Jurkat, Clone E6-1 (cell line): Measurements from ENCODE around the gene FAM162A.
"Not testable (repeated sequence)": the region's sequence is repeated elsewhere in the genome, so short reads cannot be mapped to it uniquely, and the experiment has no call there.

Experiments
- DNase-seq: peaks from one replicate; pipeline ENCODE4 v3.0.0-alpha.2; 2011; ENCODE audit warnings: low read depth, low spot score
- H3K4me3 ChIP-seq: 2 replicates; pipeline ENCODE4 v1.5.1; 2011; ENCODE audit warnings: mild to moderate bottlenecking, low read length, control low read depth, moderate library complexity

Gene FAM162A

DNA sequence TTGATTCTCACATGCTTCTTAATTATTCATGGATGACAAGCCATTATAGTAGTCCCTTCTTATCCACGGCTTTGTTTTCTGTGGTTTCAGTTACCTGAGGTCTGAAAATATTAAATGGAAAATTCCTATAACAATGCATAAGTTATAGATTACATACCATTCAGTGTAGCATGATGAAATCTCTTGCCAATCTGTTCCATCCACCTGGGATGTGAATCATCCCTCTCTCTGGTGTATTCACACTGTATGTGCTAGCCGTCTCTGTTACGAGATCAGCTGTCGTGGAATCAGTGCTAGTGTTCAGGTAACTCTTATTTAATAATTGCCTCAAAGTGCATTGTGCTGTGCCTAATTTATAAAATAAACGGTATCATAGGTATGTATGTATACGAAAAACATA is 26.7 kb downstream of the FAM162A start:
- no peak overlapping the region for H3K4me3 ChIP-seq

DNA sequence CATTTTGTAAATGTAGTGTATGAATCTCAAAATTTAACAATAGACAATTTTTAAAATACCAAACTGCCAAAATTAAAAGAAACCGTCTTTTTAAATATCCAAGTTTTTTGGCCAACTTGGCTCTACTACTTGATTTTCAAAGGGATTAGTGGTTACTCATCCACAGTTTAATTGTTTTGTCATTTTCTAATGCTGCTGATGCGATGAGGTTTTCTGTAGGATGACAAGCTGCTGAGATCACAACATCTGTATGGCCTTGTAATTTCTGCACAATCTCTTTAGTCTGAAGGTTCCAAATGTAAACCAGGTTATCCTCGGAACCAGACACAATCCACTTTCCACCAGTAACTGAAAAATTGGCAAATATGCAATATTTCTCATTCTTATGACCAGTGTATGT is 30.4 kb downstream of the FAM162A start:
- DNase-seq: no peak
- no peak overlapping the region for H3K4me3 ChIP-seq

More for the DNA sequence above, 26.7 kb downstream of the FAM162A start:
- no peak for DNase-seq

DNA sequence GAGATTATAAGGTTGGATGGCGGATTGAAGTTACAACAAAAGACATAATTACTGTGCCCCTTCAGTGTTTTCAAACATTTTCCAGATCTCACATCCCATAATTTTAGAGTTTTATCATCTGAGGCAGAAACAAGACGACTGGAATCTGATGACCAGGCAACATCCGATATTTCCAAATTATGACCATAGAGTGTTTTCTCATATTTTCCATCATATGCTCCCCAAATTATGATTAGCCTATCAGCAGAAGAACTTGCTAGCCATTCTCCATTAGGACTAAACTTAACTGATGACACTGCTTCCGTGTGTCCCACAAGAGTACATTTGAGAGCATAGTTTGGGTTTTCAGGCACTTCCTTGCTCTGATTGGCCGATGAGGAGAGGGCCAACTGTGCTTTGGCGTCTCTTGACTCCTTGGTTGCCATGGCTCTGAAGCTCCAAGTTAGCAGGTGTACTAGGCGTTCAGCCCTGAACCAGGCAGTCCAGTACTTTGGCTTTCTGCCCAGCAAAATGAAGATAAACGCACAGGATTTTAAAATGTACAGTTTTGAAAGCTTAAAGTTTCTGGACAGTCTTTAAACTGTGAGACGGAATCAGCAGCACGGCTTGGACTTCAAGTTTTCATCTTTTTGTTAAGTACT is 31.2 kb downstream of the FAM162A start:
- peak; percentile 60 for DNase-seq
- peak overlapping the region; percentile 80 for H3K4me3 ChIP-seq

DNA sequence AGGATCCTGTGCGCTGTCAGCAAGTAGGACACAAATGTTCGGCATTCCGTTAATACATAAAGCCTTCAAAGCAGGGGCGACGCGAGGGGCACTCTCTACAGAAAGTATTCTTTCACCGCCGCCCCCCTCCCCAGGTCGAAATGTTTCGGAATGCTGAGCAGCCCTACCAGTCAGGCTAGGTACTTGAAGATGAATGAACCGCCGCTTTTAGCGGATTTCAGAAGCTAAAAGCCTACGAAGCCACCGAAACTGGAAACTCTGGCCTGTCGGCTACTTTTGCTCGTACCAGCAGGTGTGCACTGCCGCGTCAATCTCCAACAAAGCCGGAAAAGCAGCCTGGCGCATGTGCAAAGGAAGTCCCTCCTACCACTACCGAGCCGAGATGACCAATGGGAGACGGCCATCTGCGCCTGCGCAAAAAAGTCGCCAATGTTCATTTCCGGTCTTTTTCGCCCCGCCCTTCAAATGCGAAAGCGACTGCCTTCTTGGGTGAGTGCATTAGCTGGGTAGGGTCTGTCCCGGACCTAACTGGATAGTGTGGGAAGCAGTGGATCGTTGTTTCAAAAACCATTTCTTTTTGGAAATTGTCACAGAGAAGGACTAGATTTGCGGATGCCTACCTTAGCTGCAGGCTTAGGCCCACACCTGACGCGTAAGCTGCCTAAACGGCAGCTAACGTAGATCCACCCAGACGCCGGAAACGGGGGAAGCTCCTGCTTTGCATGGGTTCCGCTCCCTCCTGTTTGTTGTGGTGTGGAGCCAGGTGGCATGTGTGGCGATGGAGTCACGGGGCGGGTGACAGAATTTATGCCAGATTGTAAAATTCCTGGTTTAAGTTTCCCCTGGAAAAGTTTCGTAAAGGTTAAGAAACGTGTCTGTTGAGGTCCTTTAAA is 32.0 kb downstream of the FAM162A start, which contains the start of gene WDR5B:
TSS of gene WDR5B (minus strand) at position 301 of the 893 bp plus-strand sequence. CDS start 534 bp downstream, outside the sequence.
- peak; percentile 97 for DNase-seq
- H3K4me3 ChIP-seq: peak within 1 kb of the TSS; percentile 80

DNA sequence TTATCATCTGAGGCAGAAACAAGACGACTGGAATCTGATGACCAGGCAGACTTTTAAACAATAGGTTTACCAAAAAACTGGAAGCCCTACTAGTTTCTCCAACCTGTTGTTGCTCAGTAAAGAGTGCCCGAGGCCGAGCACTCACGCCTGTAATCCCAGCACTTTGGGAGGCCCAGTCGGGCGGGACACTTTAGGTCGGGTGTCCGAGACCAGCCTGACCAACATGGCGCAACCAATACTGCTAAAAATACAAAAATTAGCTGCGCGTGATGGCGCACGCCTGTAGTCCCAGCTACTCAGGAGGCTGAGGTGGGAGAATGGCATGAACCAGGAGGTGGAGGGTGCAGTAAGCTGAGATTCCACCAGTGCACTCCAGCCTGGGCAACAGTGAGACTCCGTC is 33.0 kb downstream of the FAM162A start:
- H3K4me3 ChIP-seq: peak overlapping the region; percentile 80
- no peak for DNase-seq

DNA sequence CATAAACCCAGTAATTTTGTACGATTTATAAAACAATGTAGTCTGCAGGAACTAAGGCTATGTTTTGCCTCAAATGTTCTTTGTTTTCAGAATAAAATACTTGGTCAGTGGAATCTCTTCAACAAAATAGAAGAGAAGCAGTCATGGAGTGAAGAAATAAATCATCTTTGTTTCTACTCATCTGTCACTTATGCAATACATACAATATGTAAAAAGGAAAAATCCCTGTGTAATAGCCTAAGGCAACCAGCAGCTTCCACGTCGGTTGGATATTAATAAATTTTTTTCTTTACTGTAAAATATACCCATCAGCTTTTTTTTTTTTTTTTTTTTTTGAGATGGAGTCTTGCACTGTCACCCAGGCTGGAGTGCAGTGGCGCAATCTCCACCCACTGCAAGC is 37.1 kb downstream of the FAM162A start:
- H3K4me3 ChIP-seq: no peak overlapping the region
- DNase-seq: no peak

DNA sequence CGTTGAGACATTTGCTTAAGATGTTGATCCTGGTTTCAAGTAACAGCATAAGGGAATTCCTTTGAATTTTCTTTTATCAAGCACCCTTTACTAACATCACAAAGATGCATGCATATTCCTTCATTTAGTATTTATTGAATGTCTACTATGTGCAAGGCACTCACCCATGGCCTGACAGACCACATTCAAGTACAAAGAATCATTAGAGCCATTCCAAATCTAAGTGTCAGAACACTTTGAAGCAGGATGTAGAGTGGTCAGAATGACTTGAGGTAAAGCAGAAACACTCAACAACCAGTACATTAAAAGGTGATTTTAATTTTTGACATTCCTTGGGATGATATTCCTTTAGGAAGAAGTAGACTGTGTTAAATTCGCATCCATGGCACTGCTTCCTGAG is 37.9 kb downstream of the FAM162A start:
- no peak overlapping the region for H3K4me3 ChIP-seq
- no peak for DNase-seq

DNA sequence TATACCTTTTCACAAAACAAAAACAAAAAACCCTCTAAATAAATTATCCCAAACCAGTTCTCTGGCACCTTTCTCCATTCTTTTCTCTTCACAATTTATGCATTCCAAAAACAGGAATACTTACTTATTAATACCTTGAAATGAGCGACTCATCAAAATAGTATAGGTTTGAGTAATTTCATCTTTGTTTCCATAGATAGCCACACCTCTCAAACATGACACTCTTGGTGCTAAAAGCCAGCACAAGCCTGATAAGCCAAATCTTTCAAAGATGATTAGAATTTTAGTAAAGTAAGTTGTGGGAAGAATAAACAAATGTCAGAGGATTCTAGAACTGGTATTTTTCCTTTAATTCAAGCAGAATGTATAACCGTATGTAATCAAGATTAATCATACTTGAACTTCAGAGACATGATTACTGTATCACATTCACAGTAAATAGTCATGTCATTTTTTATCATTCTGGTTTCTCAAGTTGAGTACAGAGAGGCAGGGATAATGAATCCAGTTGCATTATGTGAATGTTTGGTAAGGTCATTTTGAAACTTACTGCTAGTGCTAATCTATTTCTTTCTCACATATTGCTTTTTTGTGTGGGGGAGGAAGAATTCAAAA is 44.0 kb downstream of the FAM162A start:
- DNase-seq: no peak
- no peak overlapping the region for H3K4me3 ChIP-seq

DNA sequence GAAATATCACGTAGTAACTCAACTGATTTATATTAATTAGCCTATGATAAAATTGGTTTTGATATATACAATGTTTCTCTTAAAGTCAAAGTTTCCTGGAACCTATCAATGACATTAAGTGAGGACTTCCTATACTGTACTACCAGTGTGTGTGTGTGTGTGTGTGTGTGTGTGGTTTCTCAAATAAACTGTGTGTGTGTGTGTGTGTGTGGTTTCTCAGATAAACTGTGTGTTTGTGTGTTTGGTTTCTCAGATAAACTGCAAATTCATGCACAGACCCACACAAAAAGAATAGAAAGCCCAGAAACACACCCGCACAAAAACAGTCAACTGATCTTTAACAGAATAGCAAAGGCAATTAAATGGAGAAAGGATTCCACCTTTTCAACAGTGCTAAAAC is 46.4 kb downstream of the FAM162A start:
- H3K4me3 ChIP-seq: no peak overlapping the region
- peak; percentile 8 for DNase-seq

DNA sequence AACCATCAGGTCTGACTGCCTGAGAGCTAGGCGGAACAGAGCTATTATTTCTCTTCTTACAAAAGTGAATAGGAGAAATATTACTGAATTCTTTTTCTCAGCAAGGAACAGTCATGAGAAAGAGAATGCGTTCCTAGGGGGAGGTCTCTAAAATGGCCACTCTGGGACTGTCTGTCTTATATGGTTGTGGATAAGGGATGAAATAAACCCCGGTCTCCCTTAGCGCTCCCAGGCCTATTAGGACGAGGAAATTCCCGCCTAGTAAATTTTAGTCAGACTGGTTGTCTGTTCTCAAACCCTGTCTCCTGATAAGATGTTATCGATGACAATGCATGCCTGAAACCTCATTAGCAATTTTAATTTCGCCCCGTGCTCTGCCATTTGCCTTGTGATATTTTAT is 52.0 kb downstream of the FAM162A start:
- no peak overlapping the region for H3K4me3 ChIP-seq
- DNase-seq: no peak

DNA sequence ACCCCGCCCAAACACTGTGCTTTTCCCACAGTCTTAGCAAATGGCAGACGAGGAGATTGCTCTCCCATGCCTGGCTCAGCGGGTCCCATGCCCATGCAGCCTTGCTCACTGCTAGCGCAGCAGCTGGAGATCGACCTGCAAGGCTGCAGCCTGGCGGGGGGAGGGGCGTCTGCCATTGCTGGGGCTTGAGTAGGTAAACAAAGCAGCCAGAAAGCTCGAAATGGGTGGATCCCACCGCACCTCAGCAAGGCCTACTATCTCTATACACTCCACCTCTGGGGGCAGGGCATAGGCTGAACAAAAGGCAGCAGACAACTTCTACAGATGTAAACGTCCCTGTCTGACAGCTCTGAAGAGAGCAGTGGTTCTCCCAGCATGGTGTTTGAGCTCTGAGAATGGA is 59.1 kb downstream of the FAM162A start:
- no peak for DNase-seq
- H3K4me3 ChIP-seq: no peak overlapping the region

DNA sequence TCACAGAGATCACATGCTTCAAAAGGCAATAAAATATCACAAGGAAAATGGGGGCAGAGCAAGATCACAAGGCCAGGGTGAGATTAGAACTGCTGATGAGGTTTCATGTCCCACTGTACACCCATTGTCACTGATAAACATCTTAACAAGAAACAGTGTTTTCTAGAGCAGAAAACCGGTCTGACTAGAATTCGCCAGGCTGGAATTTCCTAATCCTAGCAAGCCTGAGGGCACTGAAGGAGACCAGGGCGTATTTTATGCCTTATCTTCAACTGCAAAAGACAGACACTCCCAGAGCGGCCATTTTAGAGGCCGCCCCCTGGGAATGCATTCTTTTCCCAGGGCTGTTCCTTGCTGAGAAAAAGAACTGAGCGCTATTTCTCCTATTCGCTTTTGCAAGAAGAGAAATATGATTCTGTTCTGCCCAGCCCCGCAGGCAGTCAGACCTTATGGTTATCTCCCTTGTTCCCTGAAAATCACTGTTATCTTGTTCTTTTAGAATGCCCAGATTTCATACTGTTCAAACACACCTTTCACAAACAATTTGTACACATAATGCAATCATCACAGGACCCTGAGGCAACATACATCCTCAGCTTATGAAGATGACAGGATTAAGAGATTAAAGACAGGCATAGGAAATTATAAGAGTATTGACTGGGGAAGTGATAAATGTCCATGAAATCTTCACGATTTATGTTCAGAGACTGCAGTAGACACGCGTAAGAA is 59.9 kb downstream of the FAM162A start:
- DNase-seq, H3K4me3 ChIP-seq: not testable (repeated sequence)

DNA sequence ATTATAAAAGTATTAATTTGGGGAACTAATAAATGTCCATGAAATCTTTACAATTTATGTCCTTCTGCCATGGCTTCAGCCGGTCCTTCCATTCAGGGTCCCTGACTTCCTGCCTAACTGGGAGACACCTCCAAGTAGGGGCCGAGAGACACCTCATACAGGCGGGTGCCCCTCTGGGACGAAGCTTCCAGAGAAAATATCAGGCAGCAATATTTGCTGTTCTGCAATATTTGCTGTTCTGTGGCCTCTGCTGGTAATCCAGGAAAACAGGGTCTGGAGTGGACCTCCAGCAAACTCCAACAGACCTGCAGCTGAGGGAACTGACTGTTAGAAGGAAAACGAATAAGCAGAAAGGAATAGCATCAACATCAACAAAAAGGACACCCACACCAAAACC is 60.5 kb downstream of the FAM162A start:
- DNase-seq, H3K4me3 ChIP-seq: not testable (repeated sequence)

DNA sequence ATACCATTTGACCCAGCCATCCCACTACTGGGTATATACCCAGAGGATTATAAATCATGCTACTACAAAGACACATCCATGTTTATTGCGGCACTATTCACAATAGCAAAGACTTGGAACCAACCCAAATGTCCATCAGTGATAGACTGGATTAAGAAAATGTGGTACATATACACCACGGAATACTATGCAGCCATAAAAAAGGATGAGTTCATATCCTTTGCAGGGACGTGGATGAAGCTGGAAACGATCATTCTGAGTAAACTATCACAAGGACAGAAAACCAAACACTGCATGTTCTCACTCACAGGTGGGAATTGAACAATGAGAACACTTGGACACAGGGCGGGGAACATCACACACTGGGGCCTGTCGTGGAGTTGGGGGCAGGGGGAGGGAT is 64.2 kb downstream of the FAM162A start:
- not testable (repeated sequence) for H3K4me3 ChIP-seq, DNase-seq

DNA sequence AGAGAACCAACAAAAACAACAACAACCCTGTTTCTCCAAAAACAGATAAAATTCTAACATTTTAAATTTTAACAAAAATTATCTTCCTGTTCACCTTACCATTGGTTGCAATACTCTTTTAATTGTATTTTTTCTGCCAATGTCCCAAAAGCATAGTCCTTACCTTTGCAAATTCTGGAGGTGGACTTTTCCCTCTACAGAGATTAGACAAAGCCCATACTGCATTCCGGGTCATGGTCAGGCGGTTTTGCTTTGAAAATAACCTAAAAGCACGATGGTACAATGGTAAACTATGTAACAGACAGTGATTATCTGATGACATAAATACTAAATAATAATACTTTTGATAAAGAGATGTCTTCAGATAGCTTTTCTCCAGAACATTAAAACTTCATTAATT is 67.4 kb downstream of the FAM162A start:
- H3K4me3 ChIP-seq: no peak overlapping the region
- DNase-seq: no peak

DNA sequence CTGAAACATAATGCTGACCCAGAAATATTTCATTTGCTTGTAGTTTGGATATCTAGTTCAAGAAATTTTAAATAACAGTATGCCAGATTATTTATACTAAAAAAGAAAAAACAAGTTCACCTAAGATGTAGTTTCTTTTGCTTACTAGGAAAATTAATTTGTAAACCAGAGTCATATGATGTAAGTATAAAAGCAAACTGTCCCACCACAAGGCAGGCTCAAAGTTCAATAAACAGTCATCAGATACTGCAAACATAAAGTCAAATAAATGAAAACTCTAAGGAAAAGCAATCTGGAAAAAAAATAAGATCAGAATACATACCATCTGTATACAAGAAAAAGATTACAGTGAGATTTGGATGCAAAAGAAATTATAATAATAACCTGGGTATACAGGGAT is 72.1 kb downstream of the FAM162A start:
- H3K4me3 ChIP-seq: no peak overlapping the region
- no peak for DNase-seq

DNA sequence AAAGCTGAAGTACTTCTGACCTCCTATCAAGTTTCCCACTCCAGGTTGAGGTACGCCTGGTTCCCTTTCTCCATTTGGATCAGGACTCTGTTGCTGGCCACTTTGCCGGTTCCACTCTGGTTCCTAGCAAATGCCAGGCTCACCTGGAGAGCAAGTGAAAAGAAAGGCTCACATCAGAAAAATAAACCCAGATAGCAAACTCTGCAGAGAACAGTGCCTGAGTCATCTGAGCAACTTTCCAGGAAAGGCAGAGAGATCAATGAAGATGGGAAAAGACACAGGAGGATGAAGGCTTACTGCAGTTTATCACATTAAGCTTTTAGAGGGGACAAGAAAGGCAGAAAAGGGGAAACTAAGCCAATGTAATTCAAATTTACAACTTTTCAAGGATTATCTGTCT is 73.7 kb downstream of the FAM162A start:
- no peak overlapping the region for H3K4me3 ChIP-seq
- no peak for DNase-seq

DNA sequence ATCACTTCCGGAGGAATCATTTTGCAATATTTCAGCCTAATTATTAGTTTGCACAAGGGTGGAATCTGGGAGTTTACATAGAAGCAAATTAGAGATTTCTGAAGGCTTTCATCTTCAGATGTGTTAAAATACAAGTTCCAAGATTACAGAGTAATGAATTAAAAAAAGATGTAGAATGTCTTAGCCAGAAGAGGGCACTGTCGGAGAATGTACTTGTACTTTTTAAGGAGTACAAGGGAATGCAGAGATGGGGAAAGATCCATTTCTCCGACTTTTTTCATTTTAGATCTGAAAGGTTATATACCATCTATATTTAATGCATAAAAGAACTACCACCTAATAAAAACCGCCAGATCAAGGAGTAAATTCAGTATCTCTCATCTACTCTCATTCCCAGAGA is 75.0 kb downstream of the FAM162A start:
- DNase-seq: no peak
- no peak overlapping the region for H3K4me3 ChIP-seq

DNA sequence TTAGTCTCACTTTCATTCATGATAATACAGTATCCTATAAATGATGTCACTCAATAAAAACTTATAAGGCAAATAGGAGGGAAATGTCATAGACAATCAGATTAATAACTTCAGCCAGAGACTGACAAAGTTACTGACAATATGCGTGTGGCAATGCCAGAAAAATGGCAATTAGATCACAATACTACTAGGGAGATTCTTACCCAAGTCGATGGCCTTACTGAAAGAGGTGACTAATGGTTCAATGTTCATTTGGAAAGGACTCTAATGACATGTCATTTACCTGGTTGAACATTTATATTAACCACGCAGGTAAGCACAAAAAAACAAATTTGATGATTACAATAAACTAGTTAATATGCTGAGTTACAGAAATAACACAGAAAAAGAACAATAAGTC is 77.8 kb downstream of the FAM162A start:
- H3K4me3 ChIP-seq: no peak overlapping the region
- DNase-seq: no peak
